BJ (cell line): Measurements from ENCODE around the gene EPS8L3. TPM values are rescaled to one million over a fixed set of nuclear protein-coding genes. Genes with fewer than 3 reads are reported as not detected.
A peak's percentile ranks its signal among the peaks of the same experiment; 100 is the strongest.

ENCODE experiments used
- CTCF ChIA-PET: fragments of 350-600 bp; formaldehyde crosslinking; extraction: SDS; loops from one replicate; lab custom pipeline; 2021; ENCODE audit warnings: antibody characterized with exemption, inconsistent platforms; lab: Yijun Ruan, JAX
- POLR2A ChIA-PET: fragments of 300-600 bp; sonication (Branson Sonifier 250); formaldehyde crosslinking; extraction: SDS; loops from one replicate; lab custom pipeline; 2021; ENCODE audit warnings: antibody characterized with exemption; lab: Charles Lee
- DNase-seq: peaks from one replicate; pipeline ENCODE4 v3.0.0-alpha.2; 2011; ENCODE audit warnings: low read depth
- H3K27me3 ChIP-seq: 2 replicates; pipeline ENCODE4 v1.6.0; 2011; ENCODE audit warnings: low read length; ENCODE audit not compliant: control insufficient read depth, insufficient read depth
- H3K36me3 ChIP-seq: 2 replicates; pipeline ENCODE4 v1.5.1; 2011; ENCODE audit warnings: low read length; ENCODE audit not compliant: control insufficient read depth, insufficient read depth
- H3K4me3 ChIP-seq: 2 replicates; pipeline ENCODE4 v1.5.1; 2011; ENCODE audit warnings: low read depth, mild to moderate bottlenecking, control low read depth, low read length
- CTCF ChIP-seq: IDR thresholded peaks from 2 replicates; pipeline ENCODE4 v1.5.1; 2011; ENCODE audit warnings: low read depth, mild to moderate bottlenecking, control low read depth, inconsistent platforms, low read length, moderate library complexity; ENCODE audit not compliant: insufficient read depth
- polyA plus RNA-seq: library from polyadenylated mRNA; depleted of rRNA; stranded (reverse); fragments of >200 nt; gene quantifications from 2 replicates; pipeline ENCODE4 v1.2.3, GENCODE V29; 2011

EPS8L3 gene
- polyA plus RNA-seq, 1 experiment = not detected

- DNase-seq = no peak
- POLR2A ChIA-PET = interaction anchor here (0.6 to 0.7 kb wide), 5 partner anchors 119 to 251 kb away, joined by 3 to 15 read pairs (median 5); no protein-coding TSS in a partner anchor
- CTCF ChIA-PET = interaction anchor here (0.7 to 26.2 kb wide), 14 partner anchors 9 to 285 kb away, joined by 3 to 763 read pairs (median 15); partner anchors contain the start of genes AHCYL1, GNAI3 and GPR61
These were observed 11.7 kb upstream of the EPS8L3 start for GRCh38 chr1:109775398-109775797.

GRCh38 chr1:109773900-109774485 lies 10.3 kb upstream of the EPS8L3 start:
- no peak for TF ChIP-seq CTCF
- CTCF ChIA-PET = interaction anchor here (0.7 to 26.2 kb wide), 39 partner anchors 9 to 284 kb away, joined by 3 to 763 read pairs (median 4); partner anchors contain the start of genes AHCYL1, EPS8L3, GNAI3 and GPR61
- no peaks in the 10 kb centered on the region for H3K36me3 ChIP-seq
- no peak for DNase-seq
- H3K4me3 ChIP-seq = no peak overlapping the region
- POLR2A ChIA-PET = no interaction called here
- no peaks in the 10 kb centered on the region; the same call in 1 of the 2 replicates for H3K27me3 ChIP-seq

More at GRCh38 chr1:109775398-109775797, 11.7 kb upstream of the EPS8L3 start:
- Histone ChIP-seq H3K27me3 (no peaks in the 10 kb centered on the region; the same call in 1 of the 2 replicates), H3K4me3 (no peak overlapping the region), H3K36me3 (no peaks in the 10 kb centered on the region)
- no peak for TF ChIP-seq CTCF

- no peaks in the 10 kb centered on the region for H3K36me3 ChIP-seq
- TF ChIP-seq CTCF = peak; percentile 91
- DNase-seq = no peak
- ChIA-PET POLR2A (no interaction called here), CTCF (interaction anchor here (0.7 to 26.2 kb wide), 34 partner anchors 10 to 274 kb away, joined by 3 to 763 read pairs (median 4); partner anchors contain the start of genes AHCYL1, EPS8L3, GNAI3 and GPR61)
- no peaks in the 10 kb centered on the region; the same call in 1 of the 2 replicates for H3K27me3 ChIP-seq
- H3K4me3 ChIP-seq = no peak overlapping the region
These were observed 9.6 kb upstream of the EPS8L3 start for GRCh38 chr1:109773203-109773899.

- no peak for TF ChIP-seq CTCF
- no peak overlapping the region for H3K4me3 ChIP-seq
- H3K27me3 ChIP-seq = no peaks in the 10 kb centered on the region; the same call in 1 of the 2 replicates
- no peak for DNase-seq
- no peaks in the 10 kb centered on the region for H3K36me3 ChIP-seq
- ChIA-PET POLR2A (no interaction called here), CTCF (interaction anchor here (0.7 to 26.2 kb wide), 26 partner anchors 9 to 241 kb away, joined by 3 to 763 read pairs (median 4); partner anchors contain the start of genes AHCYL1, AMPD2, EPS8L3 and GNAI3)
These were observed 9.0 kb upstream of the EPS8L3 start for GRCh38 chr1:109772658-109773202.
